ENCODE data around the gene SAMD4B. TPM values are rescaled to one million over a fixed set of nuclear protein-coding genes. Genes with fewer than 3 reads are reported as not detected.

Gene SAMD4B
- total RNA-seq, 1 donor from 2014 or later = 82.9 TPM

GRCh38 chr19:39425744-39426143 lies 83.5 kb downstream of the SAMD4B start:
- DNase-seq (ENCODE audit: low spot score) = no peak
- TF ChIP-seq CTCF (IDR thresholded peaks at IDR 0.05) = no peak
- H3K4me1 Mint-ChIP-seq (ENCODE audit: low read depth) = peaks cover 50% of the 10 kb centered on the region
- H3K27ac Mint-ChIP-seq (ENCODE audit: unreplicated experiment) = peak overlapping the region; percentile 72
- H3K27me3 Mint-ChIP-seq (ENCODE audit: low read depth) = no peaks in the 10 kb centered on the region
- no peak overlapping the region for H3K4me3 Mint-ChIP-seq (ENCODE audit: unreplicated experiment)
- H3K36me3 Mint-ChIP-seq (ENCODE audit: low read depth) = peaks cover 26% of the 10 kb centered on the region
- peaks cover 3% of the 10 kb centered on the region for H3K9me3 Mint-ChIP-seq (ENCODE audit: low read depth)

- H3K9me3 Mint-ChIP-seq (ENCODE audit: low read depth) = peaks cover 3% of the 10 kb centered on the region
- H3K36me3 Mint-ChIP-seq (ENCODE audit: low read depth) = peaks cover 26% of the 10 kb centered on the region
- no peak overlapping the region for H3K4me3 Mint-ChIP-seq (ENCODE audit: unreplicated experiment)
- no peak for TF ChIP-seq CTCF (IDR thresholded peaks at IDR 0.05)
- no peaks in the 10 kb centered on the region for H3K27me3 Mint-ChIP-seq (ENCODE audit: low read depth)
- peaks cover 55% of the 10 kb centered on the region for H3K4me1 Mint-ChIP-seq (ENCODE audit: low read depth)
- peak overlapping the region; percentile 72 for H3K27ac Mint-ChIP-seq (ENCODE audit: unreplicated experiment)
- no peak for DNase-seq (ENCODE audit: low spot score)
Measured at GRCh38 chr19:39426170-39426569, 83.9 kb downstream of the SAMD4B start.

DNA sequence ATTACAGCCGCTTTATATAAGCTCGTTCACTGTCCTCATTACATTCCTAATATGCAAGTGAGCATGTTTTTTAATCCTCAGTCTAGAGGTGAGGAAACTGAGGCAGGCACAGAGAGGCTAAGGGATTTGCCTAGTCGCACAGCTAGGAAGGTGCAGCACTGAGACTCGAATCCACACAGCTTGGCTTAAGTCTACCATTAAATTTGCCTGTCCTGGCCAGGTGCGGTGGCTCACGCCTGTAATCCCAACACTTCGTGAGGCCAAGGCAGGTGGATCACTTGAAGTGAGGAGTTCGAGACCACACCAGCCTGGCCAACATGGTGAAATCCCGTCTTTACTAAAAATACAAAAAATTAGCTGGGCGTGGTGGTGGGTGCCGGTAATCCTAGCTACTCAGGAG lies 85.5 kb downstream of the SAMD4B start:
- H3K4me1 Mint-ChIP-seq (ENCODE audit: low read depth) = peaks cover 56% of the 10 kb centered on the region
- peak overlapping the region; percentile 92 for H3K27ac Mint-ChIP-seq (ENCODE audit: unreplicated experiment)
- H3K27me3 Mint-ChIP-seq (ENCODE audit: low read depth) = no peaks in the 10 kb centered on the region
- TF ChIP-seq CTCF (IDR thresholded peaks at IDR 0.05) = no peak
- H3K36me3 Mint-ChIP-seq (ENCODE audit: low read depth) = peaks cover 26% of the 10 kb centered on the region
- H3K9me3 Mint-ChIP-seq (ENCODE audit: low read depth) = peaks cover 3% of the 10 kb centered on the region
- no peak overlapping the region for H3K4me3 Mint-ChIP-seq (ENCODE audit: unreplicated experiment)
- DNase-seq (ENCODE audit: low spot score) = no peak

DNA sequence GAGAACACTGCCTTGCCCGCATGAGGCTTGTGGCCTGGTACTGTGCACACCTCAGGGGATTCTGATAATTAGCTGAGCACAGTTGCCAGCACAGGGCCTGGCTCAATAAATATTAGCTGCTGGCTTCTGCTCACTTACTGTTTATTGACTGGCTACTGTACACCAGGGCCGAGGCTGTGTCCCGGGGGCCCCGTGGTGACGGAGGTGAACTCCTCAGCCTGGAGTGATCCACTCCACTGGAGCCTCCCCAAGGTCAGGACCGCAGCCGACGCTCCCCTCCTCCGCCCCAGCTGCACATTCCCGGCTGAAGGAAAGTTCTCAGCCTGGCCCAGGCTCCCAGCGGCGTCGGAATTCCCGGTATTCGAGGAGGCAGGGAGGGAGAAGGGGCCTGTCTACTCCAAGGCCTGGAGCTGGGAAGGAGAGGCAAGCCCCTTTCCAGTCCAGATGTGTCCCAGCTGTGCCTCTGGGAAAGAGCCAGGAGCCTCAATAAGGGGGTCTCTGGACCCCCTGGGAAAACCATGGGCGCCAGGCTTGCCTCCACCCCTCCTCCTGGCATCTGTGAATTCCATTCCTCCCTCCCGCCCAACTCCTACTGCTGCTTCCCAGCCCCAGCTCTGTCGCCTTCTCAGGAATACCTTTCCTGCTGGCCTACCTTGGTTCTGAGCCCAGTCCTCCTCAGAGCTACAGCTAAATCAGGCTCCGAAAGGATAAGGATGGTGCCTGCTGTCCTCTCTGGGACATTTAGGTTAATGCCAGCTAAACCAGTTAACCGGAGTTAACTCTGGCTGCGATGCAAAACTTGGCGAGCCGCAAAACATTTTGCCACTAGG lies 86.3 kb downstream of the SAMD4B start:
- Mint-ChIP-seq H3K9me3 (ENCODE audit: low read depth) (peaks cover 3% of the 10 kb centered on the region), H3K27me3 (ENCODE audit: low read depth) (no peaks in the 10 kb centered on the region), H3K36me3 (ENCODE audit: low read depth) (peaks cover 29% of the 10 kb centered on the region), H3K4me1 (ENCODE audit: low read depth) (peaks cover 56% of the 10 kb centered on the region), H3K27ac (ENCODE audit: unreplicated experiment) (peak overlapping the region; percentile 92), H3K4me3 (ENCODE audit: unreplicated experiment) (peak overlapping the region; percentile 19)
- no peak for DNase-seq (ENCODE audit: low spot score)
- TF ChIP-seq CTCF (IDR thresholded peaks at IDR 0.05) = peak; percentile 38

GRCh38 chr19:39430675-39431593 lies 88.7 kb downstream of the SAMD4B start:
- Mint-ChIP-seq H3K27me3 (ENCODE audit: low read depth) (no peaks in the 10 kb centered on the region), H3K4me3 (ENCODE audit: unreplicated experiment) (no peak overlapping the region), H3K4me1 (ENCODE audit: low read depth) (peaks cover 62% of the 10 kb centered on the region), H3K27ac (ENCODE audit: unreplicated experiment) (peak overlapping the region; percentile 90), H3K36me3 (ENCODE audit: low read depth) (peaks cover 18% of the 10 kb centered on the region), H3K9me3 (ENCODE audit: low read depth) (peaks cover 3% of the 10 kb centered on the region)
- TF ChIP-seq CTCF (IDR thresholded peaks at IDR 0.05) = no peak
- DNase-seq (ENCODE audit: low spot score) = no peak
